Inflammatory macrophage treated with lipopolysaccharide for 4 hours (primary cell): Measurements from ENCODE around the gene GMDS.

Source experiments
- DNase-seq: peaks from one replicate; pipeline ENCODE4 v3.0.0-alpha.2; 2020

The GMDS gene

DNA sequence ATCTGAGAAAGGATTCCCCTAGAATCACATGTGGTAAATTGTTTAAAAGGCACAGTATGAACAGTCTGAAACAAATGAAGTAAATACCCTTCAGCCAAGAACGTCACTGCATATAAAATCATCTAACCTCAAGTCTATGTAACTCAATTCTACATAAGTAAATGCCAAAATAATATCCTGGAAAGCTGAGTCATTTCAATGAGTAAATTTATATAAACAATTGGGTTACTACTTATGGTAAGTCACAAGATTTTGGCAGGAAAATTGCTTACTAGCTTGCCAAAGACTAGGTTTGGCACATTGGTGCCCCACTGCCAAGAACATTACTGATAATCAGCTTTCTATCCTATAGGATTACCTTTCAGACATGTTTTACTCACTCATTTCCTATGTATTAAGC, 8.4 kb downstream of the GMDS start:
- DNase-seq, result no peak

GRCh38 chr6:2235777-2236495, 9.5 kb downstream of the GMDS start:
- no peak for DNase-seq

DNA sequence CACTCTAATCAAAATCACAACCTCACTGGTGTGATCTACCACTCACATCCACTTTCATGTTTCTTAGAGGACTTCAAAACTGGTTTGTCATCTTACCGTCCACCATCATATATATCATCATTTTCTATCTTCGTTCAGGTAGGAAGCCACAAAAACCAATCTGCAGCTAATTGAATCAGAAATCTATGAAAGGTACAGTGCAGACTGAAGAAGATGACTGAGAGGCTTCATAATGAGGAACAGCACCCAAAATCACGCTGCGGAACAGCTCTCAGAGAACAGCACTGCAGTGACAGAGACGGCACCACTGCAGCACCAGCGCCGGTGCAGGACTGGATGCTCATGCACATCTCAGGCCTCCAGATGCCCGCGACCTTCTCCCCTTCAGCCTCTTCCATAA, 13.0 kb downstream of the GMDS start:
- DNase-seq, result no peak

- no peak for DNase-seq
These were observed 14.0 kb downstream of the GMDS start for GRCh38 chr6:2231438-2231837.

GRCh38 chr6:2230659-2231277, 14.6 kb downstream of the GMDS start:
- peak; percentile 3 for DNase-seq

- DNase-seq, result no peak
These were observed 15.7 kb downstream of the GMDS start for GRCh38 chr6:2229742-2230141.

DNA sequence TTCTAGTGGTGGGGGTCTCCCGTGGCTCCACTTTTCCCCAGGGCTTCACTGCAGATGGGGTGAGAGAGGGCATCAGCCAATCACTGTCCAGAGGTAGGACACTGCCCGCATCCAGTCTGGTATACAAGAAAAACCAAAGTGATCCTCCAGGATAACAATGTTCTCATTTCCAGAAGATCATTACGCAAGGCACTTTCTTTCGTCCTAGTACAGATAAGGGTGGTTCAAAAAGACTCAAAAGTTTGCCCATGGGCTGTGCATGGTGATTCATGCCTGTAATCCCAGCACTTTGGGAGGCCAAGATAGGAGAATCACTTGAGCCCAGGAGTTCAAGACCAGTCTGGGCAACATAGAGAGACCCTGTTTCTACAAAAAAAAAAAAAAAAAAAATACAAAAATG, 16.4 kb downstream of the GMDS start:
- DNase-seq, result no peak

DNA sequence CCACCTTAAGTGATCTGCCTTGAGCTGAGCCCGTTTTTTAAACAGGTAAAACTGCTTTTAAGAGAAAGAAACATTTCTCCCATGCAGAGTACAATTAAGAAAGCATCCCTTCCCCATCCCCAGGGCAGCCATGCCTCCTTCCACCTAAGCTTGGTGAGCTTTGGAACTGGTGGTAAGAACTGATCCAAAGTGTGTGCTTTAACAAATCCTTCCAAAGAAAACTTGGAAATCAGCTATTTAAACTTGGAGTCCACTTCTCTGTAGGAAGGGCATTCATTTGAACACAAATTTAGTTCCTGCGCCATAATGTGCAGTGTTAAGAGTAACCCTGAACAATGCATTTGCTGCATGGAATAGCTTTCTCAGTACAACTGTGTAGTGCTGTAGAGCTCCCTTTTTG, 17.0 kb downstream of the GMDS start:
- DNase-seq, result no peak

DNA sequence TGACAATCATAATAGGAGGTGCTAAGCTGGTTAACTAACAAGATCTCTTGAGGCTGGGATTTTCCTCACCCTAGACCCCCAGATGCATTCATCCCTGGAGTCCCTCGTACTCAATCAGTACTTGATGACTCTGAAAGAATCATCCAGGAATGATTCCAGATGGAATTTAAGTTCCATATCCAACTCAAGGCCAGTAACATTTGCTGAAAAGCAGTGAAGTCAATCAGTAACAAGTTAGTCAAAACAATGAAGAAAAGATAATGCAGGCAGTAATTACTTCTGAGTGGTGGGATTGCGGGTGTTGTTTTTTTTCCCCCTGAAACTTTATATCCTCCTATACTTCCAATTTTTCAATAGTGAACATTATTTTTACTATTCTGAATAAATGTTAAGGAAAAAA, 18.6 kb downstream of the GMDS start:
- no peak for DNase-seq

- no peak for DNase-seq
These were observed 19.7 kb downstream of the GMDS start for GRCh38 chr6:2225422-2226392.

DNA sequence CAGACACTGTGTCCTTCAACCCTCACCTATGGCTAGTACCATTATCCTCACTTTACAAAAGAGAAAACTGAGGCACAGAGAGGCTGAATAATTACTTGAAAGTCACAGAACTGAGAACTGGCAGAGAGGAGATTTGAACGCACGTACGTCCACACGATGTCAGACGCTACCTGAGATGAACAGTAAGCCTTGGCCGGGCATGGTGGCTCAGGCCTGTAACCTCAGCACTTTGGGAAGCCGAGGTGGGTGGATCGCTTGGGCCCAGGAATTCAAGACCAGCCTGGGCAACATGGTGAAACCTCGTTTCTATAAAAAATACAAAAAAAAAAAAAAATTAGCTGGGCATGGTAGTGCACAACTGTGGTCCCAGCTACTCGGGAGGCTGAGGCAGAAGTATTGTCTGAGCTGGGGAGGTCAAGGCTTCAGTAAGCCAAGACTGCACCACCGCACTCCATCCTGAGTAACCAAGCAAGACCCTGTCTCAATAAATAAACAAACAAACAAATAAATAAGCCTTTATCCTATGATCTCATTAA, 20.5 kb downstream of the GMDS start:
- DNase-seq, result no peak

DNA sequence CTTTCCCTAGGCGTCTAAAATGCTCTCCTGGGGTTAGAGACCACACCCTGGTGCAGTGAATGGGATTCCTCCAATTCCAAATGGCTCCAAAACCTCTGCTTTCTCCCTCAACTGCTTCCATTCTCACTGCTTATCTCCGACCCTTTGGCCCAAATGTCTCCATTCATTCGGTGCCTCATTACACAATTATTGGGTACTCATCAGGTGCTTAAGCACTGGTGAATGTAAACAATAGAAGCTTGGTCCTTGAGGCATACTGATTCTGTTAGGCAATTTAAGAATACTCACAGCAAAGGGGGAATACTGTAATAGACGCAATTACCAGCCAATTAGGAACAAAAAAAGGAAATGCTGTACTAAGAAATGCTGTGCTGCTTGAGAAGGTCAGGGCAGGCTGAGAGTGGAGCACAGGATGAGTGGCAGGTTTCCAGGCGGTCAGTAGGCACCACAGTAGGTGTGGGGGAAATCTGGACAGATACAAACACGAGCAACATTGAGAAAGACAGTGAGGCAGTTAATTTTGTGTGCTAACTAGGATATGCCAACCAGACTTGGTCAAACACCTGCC, 23.0 kb downstream of the GMDS start:
- DNase-seq, result peak; percentile 21

DNA sequence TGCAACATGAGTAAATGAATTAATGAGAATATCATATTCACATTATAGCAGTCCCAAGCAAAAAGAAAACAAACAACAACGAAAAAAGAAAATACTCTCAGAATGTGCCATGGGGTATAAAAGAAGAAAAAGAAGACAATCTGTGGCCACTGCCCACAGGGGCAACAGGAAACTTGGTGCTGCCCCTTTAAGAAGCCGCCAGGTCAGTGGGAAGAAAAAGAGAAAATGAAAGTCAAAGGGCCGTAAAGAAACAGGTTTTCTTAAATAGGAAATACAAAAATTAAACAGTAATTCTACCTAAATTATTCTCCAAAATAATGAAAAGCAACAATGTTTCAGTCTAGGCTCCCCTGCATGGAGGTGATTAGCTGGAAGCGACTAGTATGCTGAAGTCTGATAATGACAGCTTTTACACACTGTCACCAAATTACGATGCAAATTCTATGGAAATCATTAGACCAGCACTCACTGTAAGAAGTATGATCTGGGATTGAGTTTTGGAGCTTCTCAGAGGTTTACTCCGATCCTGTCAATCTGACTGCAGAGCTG, 23.6 kb downstream of the GMDS start:
- DNase-seq, result peak; percentile 63

GRCh38 chr6:2220154-2220553, 25.3 kb downstream of the GMDS start:
- no peak for DNase-seq

DNA sequence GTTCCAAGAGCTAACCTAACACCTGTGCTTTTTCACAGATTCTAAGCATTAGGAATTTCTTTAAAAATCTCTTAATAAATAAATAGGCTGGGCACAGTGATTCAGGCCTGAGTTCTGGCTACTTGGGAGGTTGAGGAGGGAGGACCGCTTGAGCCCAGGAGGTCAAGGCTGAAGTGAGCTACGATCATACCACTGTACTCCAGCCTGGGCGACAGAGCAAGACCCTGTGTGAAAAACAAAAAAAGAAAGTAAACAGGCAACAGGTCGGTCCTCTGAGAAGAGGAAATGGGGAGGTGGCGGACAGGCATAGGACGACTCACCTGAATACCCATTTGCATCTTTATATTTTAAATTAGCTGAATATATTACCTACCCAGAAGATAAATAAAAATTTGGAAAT, 26.5 kb downstream of the GMDS start:
- DNase-seq, result no peak

GRCh38 chr6:2216794-2217383, 28.5 kb downstream of the GMDS start:
- DNase-seq, result no peak

DNA sequence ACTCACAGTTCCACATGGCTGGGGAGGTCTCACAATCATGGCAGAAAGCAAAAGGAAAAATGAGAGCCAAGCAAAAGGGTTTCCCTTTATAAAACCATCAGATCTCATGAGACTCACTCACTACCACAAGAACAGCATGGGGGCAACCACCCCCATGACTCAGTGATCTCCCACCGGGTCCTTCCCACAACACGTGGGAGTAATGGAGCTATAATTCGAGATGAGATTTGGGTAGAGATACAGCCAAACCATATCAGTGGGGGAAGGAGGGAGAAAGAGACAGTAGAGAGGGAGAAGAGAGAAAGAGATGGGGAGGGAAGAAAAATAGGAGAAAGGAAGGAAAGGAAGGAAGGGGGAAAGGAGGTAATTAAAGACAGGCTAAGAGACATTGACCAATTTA, 30.1 kb downstream of the GMDS start:
- no peak for DNase-seq

DNA sequence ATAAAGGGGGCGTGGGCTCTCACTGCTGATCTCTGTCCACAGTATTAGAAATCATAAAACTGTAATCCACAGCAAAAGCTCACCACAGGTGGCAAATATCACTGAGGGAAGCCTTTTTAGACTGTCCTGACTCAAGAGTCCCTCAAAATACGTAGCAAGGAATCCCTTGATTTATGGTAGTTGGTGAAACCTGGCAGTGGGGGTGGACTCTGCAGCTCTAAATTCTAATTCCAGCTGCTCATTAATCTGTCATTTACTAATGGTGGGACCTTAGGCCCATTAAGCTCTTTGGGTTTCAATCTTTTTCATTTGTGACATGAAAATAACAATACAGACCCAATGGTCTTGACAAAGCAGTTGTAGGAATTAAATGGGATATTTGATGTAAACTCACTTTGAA, 32.3 kb downstream of the GMDS start:
- no peak for DNase-seq

DNA sequence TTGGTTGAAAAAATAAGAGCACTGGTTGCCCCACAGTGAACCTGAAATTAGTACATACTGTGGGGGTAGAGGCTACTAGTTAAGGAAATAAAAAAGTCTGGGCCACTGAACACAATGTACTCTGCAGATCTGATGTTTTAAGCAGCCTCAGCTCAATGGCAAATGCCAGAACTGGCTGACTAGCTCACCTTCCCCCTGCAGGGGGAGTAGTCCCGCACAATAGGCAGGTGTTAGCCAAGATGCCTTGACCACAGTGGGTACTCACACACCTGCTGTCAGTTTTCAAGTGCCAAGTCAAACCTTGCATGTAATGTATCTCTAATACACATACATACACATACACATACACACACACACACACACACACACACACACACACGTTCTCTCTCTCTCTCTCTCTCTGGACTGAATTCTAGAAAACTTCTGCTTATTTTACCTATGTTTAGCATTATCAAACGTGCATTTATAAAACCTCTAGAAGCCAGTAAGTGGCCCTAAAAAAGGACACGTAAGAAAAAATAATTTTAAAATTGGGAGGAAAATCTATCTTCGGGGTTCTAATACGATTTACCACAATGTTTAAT, 36.1 kb downstream of the GMDS start:
- DNase-seq, result no peak

DNA sequence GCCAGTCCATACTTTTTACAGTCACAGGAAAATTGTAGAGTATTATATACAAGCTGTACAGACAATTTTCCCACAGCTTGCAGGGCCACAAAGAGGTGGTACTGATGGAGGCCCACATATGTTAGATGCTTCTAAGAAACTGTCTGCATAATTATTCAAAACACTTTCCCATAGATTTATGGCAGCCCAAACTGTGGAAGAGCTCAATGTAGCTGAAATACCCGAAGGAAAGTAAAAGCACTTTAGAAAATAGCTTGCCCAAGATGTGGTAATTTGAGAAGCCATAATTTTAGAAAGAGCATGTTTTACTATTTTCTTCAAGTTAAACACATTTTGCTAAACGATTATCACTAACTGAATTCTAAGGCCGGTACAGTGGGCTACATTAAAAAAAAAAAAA, 36.9 kb downstream of the GMDS start:
- DNase-seq, result no peak

- no peak for DNase-seq
These were observed 40.0 kb downstream of the GMDS start for GRCh38 chr6:2205396-2205795.

DNA sequence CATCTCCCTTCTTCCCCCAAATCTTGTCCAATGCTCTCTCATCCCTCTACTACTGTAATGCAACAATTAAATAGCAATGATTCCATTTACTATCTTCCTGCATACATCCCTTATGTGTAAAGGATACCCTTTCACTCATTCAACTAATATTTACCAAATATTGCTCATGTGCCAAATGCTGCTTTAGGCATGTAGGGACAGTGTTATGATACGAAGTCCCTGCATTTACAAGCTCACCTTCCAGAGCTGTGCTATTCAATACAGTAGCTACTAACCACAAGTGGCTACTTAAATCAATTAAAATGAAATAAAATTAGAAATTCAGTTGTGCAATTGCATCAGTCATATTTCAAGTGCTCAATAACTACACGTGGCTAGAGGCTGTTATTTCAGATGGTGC, 41.1 kb downstream of the GMDS start:
- no peak for DNase-seq
